IMR-90 (cell line): Measurements from ENCODE around the gene SCFD1.

Source experiments
- FOS ChIP-seq: fragments of 150-350 bp; IDR thresholded peaks from 2 replicates; pipeline ENCODE4 v1.6.1; 2016; ENCODE audit warnings: low read depth, low read length
- MXI1 ChIP-seq: IDR thresholded peaks from 2 replicates; pipeline ENCODE4 v1.6.1; 2012; ENCODE audit warnings: low read depth, mild to moderate bottlenecking, low read length, moderate library complexity, borderline replicate concordance
- POLR2A ChIP-seq: IDR thresholded peaks from 2 replicates; pipeline ENCODE4 v1.6.1; 2012; ENCODE audit warnings: mild to moderate bottlenecking, low read depth, low read length
- RAD21 ChIP-seq: IDR thresholded peaks from 2 replicates; pipeline ENCODE4 v1.6.1; 2012; ENCODE audit warnings: low read length, improper control_type of control experiment
- RFX5 ChIP-seq: IDR thresholded peaks from 2 replicates; pipeline ENCODE4 v1.8.0; 2012; ENCODE audit warnings: low read depth, mild to moderate bottlenecking, low read length, moderate library complexity
- TF ChIP-seq, protein P1 (sequence below): conservative IDR thresholded peaks from 2 replicates; pipeline ENCODE4 v1.5.1; 2012; ENCODE audit warnings: mild to moderate bottlenecking, low read depth, low read length, improper control_type of control experiment
- TF ChIP-seq, protein P2 (sequence below): fragments of 150-350 bp; IDR thresholded peaks from 2 replicates; pipeline ENCODE4 v1.6.1; 2016; ENCODE audit warnings: low read depth, mild to moderate bottlenecking, low read length, moderate library complexity, borderline replicate concordance

DNA sequence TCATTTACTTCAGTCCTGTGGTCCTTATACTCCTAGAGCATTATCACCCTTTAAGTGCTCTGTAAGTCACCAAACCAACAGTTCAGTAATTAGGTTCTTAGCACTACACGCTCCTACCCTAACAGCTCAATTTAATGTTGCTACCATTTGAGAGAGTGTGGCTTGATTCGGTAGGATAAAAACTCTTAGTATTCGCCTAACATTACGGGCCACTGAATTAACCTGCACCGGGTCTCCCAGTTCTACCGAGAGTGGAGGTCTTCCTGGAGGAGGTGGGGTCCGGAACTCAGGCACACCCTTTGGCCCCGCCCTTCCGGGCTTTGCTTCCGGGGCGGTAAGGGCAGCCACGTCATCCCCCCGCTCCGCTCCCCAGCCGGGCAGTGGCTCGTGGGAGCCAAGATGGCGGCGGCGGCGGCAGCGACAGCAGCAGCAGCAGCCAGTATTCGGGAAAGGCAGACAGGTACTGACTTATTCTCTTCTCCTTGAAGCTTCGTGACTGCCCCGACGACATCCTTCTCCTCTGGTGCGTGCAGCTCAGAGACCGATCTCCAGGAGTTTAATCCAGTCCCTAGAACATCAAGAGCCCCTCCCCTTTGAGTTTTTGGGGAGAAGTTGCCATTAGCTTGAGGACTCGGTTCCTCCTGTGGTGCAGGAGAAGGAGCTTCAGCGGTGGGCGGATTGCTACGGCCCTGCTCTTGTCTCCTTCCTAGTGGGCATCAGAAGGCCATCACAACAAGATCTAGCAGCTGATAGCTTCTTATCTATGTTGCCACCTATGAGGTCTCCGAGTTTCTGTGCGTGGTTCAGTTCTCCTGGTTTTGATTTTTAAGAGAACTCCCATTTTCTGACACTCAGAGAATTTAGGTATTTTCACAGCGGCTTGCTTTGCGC is at the start of gene SCFD1:
- TF ChIP-seq MXI1 (peak; percentile 72), POLR2A (peak; percentile 94), RAD21 (no peak), FOS (no peak), RFX5 (no peak)
- TF ChIP-seq, protein P1, sequence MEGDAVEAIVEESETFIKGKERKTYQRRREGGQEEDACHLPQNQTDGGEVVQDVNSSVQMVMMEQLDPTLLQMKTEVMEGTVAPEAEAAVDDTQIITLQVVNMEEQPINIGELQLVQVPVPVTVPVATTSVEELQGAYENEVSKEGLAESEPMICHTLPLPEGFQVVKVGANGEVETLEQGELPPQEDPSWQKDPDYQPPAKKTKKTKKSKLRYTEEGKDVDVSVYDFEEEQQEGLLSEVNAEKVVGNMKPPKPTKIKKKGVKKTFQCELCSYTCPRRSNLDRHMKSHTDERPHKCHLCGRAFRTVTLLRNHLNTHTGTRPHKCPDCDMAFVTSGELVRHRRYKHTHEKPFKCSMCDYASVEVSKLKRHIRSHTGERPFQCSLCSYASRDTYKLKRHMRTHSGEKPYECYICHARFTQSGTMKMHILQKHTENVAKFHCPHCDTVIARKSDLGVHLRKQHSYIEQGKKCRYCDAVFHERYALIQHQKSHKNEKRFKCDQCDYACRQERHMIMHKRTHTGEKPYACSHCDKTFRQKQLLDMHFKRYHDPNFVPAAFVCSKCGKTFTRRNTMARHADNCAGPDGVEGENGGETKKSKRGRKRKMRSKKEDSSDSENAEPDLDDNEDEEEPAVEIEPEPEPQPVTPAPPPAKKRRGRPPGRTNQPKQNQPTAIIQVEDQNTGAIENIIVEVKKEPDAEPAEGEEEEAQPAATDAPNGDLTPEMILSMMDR = no peak
- TF ChIP-seq, protein P2, sequence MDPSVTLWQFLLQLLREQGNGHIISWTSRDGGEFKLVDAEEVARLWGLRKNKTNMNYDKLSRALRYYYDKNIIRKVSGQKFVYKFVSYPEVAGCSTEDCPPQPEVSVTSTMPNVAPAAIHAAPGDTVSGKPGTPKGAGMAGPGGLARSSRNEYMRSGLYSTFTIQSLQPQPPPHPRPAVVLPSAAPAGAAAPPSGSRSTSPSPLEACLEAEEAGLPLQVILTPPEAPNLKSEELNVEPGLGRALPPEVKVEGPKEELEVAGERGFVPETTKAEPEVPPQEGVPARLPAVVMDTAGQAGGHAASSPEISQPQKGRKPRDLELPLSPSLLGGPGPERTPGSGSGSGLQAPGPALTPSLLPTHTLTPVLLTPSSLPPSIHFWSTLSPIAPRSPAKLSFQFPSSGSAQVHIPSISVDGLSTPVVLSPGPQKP = no peak
